ENCODE results near the gene ZNF516. TPM values are rescaled to one million over a fixed set of nuclear protein-coding genes. Genes with fewer than 3 reads are reported as not detected.
A peak's percentile ranks its signal among the peaks of the same experiment; 100 is the strongest.

The ZNF516 gene
- total and polyA plus RNA-seq, 10 of the 15 experiments (the other 5 are each of a cell fraction or from before 2014, with no cell fraction given): 2.0 to 32.0 (median 8.3) TPM

- under 1% methylated on average over 31 of the region's 31 CpGs for WGBS (ENCODE audit: insufficient coverage, insufficient replicate concordance, low lambda C conversion rate, missing lambda C conversion rate)
- no peaks in the 10 kb centered on the region for H4K20me1 ChIP-seq (ENCODE audit: control insufficient read depth, insufficient read depth)
- peak overlapping the region; percentile 95 for H3K4me2 ChIP-seq (ENCODE audit: control insufficient read depth, insufficient read depth)
- peak; percentile 94 for DNase-seq (ENCODE audit: low read depth, low spot score)
- H3K27me3 ChIP-seq (replicated peaks in 1 of 2; ENCODE audit: control insufficient read depth in 2 of 2, insufficient read depth in 2 of 2, low read length in 1 of 2): no peaks in the 10 kb centered on the region
- ChIA-PET CTCF (interaction anchor here (0.6 to 1.7 kb wide), 3 partner anchors 42 to 94 kb away, joined by 3 to 4 read pairs (median 3); no protein-coding TSS in a partner anchor), POLR2A (interaction anchor here (0.7 to 1.1 kb wide), 5 partner anchors 16 to 431 kb away, joined by 3 to 4 read pairs (median 3); no protein-coding TSS in a partner anchor), SMC1A (ENCODE audit: uncharacterized antibody, unreplicated experiment) (interaction anchor here (0.6 to 2.4 kb wide), 4 partner anchors 9 to 94 kb away, joined by 3 to 6 read pairs (median 4); no protein-coding TSS in a partner anchor), RAD21 (ENCODE audit: unreplicated experiment) (interaction anchor here (0.8 to 1.3 kb wide), 3 partner anchors 18 to 128 kb away, joined by 3 to 4 read pairs (median 3); no protein-coding TSS in a partner anchor)
- peaks cover 64% of the 10 kb centered on the region for H3K79me2 ChIP-seq (ENCODE audit: control insufficient read depth, insufficient read depth, low read length)
- H3K4me3 ChIP-seq: peak overlapping the region; percentile 79
- no TSS peak for BruUV-seq (replicated peaks)
- in situ Hi-C loops (cut with MboI) (no loop called here), intact Hi-C loops (cut with micrococcal nuclease; ENCODE audit: unreplicated experiment) (loop anchor here (2.0 to 10.0 kb wide), 6 partner anchors 36 to 1998 kb away; partner anchors contain the start of genes CNDP2, ZNF236 and ZNF407)
- peak; percentile 80 for ATAC-seq
- H3K4me1 ChIP-seq (ENCODE audit: control insufficient read depth, insufficient read depth, low read length): peaks cover 9% of the 10 kb centered on the region; the same call in 1 of the 2 replicates
- FAIRE-seq: peak; percentile 86
- peak overlapping the region; percentile 76 for H3K9ac ChIP-seq (ENCODE audit: control insufficient read depth, insufficient read depth, low read length)
- no peaks in the 10 kb centered on the region for H3K36me3 ChIP-seq (ENCODE audit: control insufficient read depth in 2 of 2, insufficient read depth in 2 of 2, low read length in 1 of 2)
- H3K27ac ChIP-seq (ENCODE audit: control insufficient read depth, insufficient read depth): peak overlapping the region; percentile 79
- peak overlapping the region; percentile 84 for H2AFZ ChIP-seq (ENCODE audit: control insufficient read depth, low read depth, low read length)
- H3K9me3 ChIP-seq (replicated peaks; ENCODE audit: control insufficient read depth, insufficient read depth, low read length): no peaks in the 10 kb centered on the region
- TF ChIP-seq PBX3 (IDR thresholded peaks at IDR 0.05; ENCODE audit: insufficient replicate concordance, low read depth, low read length) (peak; percentile 98), SIN3A (IDR thresholded peaks at IDR 0.05; ENCODE audit: low read depth, low read length) (peak; percentile 27; the same call in 1 of the 2 replicates), HDGF (IDR thresholded peaks at IDR 0.05) (no peak), RAD51 (IDR thresholded peaks at IDR 0.05) (no peak), BRCA1 (IDR thresholded peaks at IDR 0.05; ENCODE audit: low read depth, low read length) (no peak), ZBED1 (IDR thresholded peaks at IDR 0.05; ENCODE audit: borderline replicate concordance) (no peak), USF2 (IDR thresholded peaks at IDR 0.05; ENCODE audit: borderline replicate concordance, low read depth, low read length) (no peak), SREBF1 (IDR thresholded peaks at IDR 0.05; ENCODE audit: low read length) (no peak), NKRF (conservative IDR thresholded peaks at IDR 0.05) (peak; percentile 66; the same call in 1 of the 2 replicates), ZZZ3 (IDR thresholded peaks at IDR 0.05; ENCODE audit: control insufficient read depth, insufficient read length, low read depth) (no peak), NFXL1 (IDR thresholded peaks at IDR 0.05; ENCODE audit: borderline replicate concordance) (no peak), NBN (IDR thresholded peaks at IDR 0.05) (0 out of 2 replicates have a peak, but pooled peaks have one; percentile 54), BHLHE40 (IDR thresholded peaks at IDR 0.05; ENCODE audit: borderline replicate concordance in 1 of 2, low read depth in 2 of 2, low read length in 1 of 2) (peak; percentile 81 to 86; a peak in 3 of 4 replicates), IRF4 (IDR thresholded peaks at IDR 0.05; ENCODE audit: low read depth, low read length) (no peak), PAX8 (IDR thresholded peaks at IDR 0.05) (no peak), USF1 (IDR thresholded peaks at IDR 0.05; ENCODE audit: borderline replicate concordance, extremely low read length, insufficient read depth, low read depth, low read length) (peak; percentile 13), RAD21 (IDR thresholded peaks at IDR 0.05; ENCODE audit: insufficient read depth, low read depth, low read length) (no peak), RCOR1 (conservative IDR thresholded peaks at IDR 0.05; ENCODE audit: low read depth, low read length) (no peak), SMC3 (IDR thresholded peaks at IDR 0.05; ENCODE audit: borderline replicate concordance, low read length) (no peak; the same call in 1 of the 2 replicates), ZNF217 (IDR thresholded peaks at IDR 0.05) (no peak)
Measured at GRCh38 chr18:76492669-76493212, 2.3 kb downstream of the ZNF516 start.

All from GM12878 (cell line).